ENCODE data around the gene IL1RAPL1.

Gene IL1RAPL1

DNA sequence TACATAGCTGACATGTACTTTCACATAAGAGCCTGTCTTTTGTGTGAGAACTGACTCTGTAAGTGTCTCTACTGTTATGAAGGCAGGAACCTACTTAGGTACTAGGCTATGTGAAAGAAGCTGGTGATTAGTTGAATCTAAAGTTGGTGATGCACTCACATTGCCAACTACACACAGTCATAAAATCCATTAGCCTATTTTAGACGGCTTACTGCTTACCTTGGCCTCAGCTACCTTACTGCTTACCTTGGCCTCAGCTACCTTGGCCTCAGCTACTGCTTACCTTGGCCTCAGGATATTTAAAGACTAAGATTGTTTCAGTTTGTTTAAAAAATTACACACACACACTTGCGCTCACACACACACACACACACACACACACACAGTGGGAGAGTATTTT, 549.7 kb downstream of the IL1RAPL1 start:
- Histone ChIP-seq H3K27me3 (replicated peaks in 2 of 5; ENCODE audit: control insufficient read depth in 4 of 5, insufficient read depth in 5 of 5, low read length in 4 of 5) (no peaks in the 10 kb centered on the region), H3K4me1 (ENCODE audit: control extremely low read depth in 1 of 4, control insufficient read depth in 4 of 4, insufficient read depth in 4 of 4, low read length in 3 of 4) (no peaks in the 10 kb centered on the region), H3K27ac (ENCODE audit: insufficient read depth in 1 of 2, low read depth in 1 of 2, low read length in 2 of 2, poor library complexity in 1 of 2, severe bottlenecking in 2 of 2) (no peak overlapping the region), H3K9me3 (ENCODE audit: control extremely low read depth in 1 of 5, control insufficient read depth in 4 of 5, insufficient read depth in 2 of 5, low read depth in 1 of 5, low read length in 4 of 5) (no peaks in the 10 kb centered on the region), H3K4me3 (ENCODE audit: control insufficient read depth in 1 of 7, extremely low read depth in 1 of 7, insufficient read depth in 4 of 7, low read depth in 2 of 7, low read length in 6 of 7) (no peak overlapping the region), H3K36me3 (ENCODE audit: control insufficient read depth in 4 of 4, insufficient read depth in 4 of 4, low read length in 3 of 4) (no peaks in the 10 kb centered on the region)
- DNase-seq: no peak
- POLR2A ChIA-PET: no interaction called here
- CTCF ChIA-PET: interaction anchor here (0.6 kb wide), 1 partner anchor 68 kb away, joined by 3 read pairs; no protein-coding TSS in a partner anchor
- 100% methylated on average over 1 of the region's 2 CpGs for WGBS (ENCODE audit: insufficient coverage)

DNA sequence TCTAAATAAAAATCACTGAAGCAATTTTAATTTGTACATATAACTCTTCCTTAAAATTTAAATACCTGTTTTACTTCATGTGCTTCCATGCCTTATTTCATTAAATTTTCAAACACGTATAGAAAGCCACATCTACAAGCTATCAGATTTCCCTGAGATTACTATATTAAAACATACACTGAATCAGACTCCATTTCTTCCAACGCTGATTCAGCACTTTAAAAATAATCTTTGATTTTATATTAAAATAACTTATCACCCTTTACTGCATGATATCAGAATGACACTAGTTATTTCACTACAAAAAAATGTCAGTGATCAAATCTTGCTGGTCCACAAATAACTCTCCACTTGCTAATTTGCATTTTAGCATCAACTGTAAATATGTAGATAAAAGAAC, 550.8 kb downstream of the IL1RAPL1 start:
- ChIA-PET CTCF (interaction anchor here (0.6 kb wide), 1 partner anchor 125 kb away, joined by 3 read pairs; no protein-coding TSS in a partner anchor), POLR2A (no interaction called here)
- Histone ChIP-seq H3K27ac (ENCODE audit: insufficient read depth in 1 of 2, low read depth in 1 of 2, low read length in 2 of 2, poor library complexity in 1 of 2, severe bottlenecking in 2 of 2) (no peak overlapping the region), H3K9me3 (ENCODE audit: control extremely low read depth in 1 of 5, control insufficient read depth in 4 of 5, insufficient read depth in 2 of 5, low read depth in 1 of 5, low read length in 4 of 5) (no peaks in the 10 kb centered on the region), H3K36me3 (ENCODE audit: control insufficient read depth in 4 of 4, insufficient read depth in 4 of 4, low read length in 3 of 4) (no peaks in the 10 kb centered on the region), H3K27me3 (replicated peaks in 2 of 5; ENCODE audit: control insufficient read depth in 4 of 5, insufficient read depth in 5 of 5, low read length in 4 of 5) (no peaks in the 10 kb centered on the region), H3K4me3 (ENCODE audit: control insufficient read depth in 1 of 7, extremely low read depth in 1 of 7, insufficient read depth in 4 of 7, low read depth in 2 of 7, low read length in 6 of 7) (no peak overlapping the region), H3K4me1 (ENCODE audit: control extremely low read depth in 1 of 4, control insufficient read depth in 4 of 4, insufficient read depth in 4 of 4, low read length in 3 of 4) (no peaks in the 10 kb centered on the region)
- 86% methylated on average over 1 of the region's 2 CpGs for WGBS (ENCODE audit: insufficient coverage)
- DNase-seq: no peak

DNA sequence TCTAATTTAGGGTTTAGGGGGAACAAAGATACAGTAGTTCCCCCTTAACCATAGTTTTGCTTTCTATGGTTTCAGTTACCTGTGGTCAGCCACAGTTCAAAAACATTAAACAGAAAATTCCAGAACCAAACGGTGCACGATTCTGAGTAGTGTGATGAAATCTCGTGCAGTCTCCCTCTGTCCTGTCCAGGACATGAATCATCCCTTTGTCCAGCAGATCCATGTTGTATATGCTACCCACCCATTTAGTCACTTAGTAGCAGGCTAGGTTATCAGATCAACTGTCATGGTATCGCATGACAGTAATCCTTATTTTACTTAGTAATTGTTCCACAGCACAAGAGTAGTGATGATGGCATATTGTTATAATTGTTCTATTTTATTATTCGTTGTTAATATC, 556.1 kb downstream of the IL1RAPL1 start:
- H3K9me3 ChIP-seq (ENCODE audit: control extremely low read depth in 1 of 5, control insufficient read depth in 4 of 5, insufficient read depth in 2 of 5, low read depth in 1 of 5, low read length in 4 of 5): no peaks in the 10 kb centered on the region
- 87% methylated on average over 3 of the region's 5 CpGs for WGBS (ENCODE audit: insufficient coverage)
- H3K36me3 ChIP-seq (ENCODE audit: control insufficient read depth in 4 of 4, insufficient read depth in 4 of 4, low read length in 3 of 4): no peaks in the 10 kb centered on the region
- H3K27ac ChIP-seq (ENCODE audit: insufficient read depth in 1 of 2, low read depth in 1 of 2, low read length in 2 of 2, poor library complexity in 1 of 2, severe bottlenecking in 2 of 2): no peak overlapping the region
- ChIA-PET CTCF (no interaction called here), POLR2A (no interaction called here)
- no peaks in the 10 kb centered on the region for H3K4me1 ChIP-seq (ENCODE audit: control extremely low read depth in 1 of 4, control insufficient read depth in 4 of 4, insufficient read depth in 4 of 4, low read length in 3 of 4)
- H3K4me3 ChIP-seq (ENCODE audit: control insufficient read depth in 1 of 7, extremely low read depth in 1 of 7, insufficient read depth in 4 of 7, low read depth in 2 of 7, low read length in 6 of 7): no peak overlapping the region
- no peak for DNase-seq
- no peaks in the 10 kb centered on the region for H3K27me3 ChIP-seq (replicated peaks in 2 of 5; ENCODE audit: control insufficient read depth in 4 of 5, insufficient read depth in 5 of 5, low read length in 4 of 5)

DNA sequence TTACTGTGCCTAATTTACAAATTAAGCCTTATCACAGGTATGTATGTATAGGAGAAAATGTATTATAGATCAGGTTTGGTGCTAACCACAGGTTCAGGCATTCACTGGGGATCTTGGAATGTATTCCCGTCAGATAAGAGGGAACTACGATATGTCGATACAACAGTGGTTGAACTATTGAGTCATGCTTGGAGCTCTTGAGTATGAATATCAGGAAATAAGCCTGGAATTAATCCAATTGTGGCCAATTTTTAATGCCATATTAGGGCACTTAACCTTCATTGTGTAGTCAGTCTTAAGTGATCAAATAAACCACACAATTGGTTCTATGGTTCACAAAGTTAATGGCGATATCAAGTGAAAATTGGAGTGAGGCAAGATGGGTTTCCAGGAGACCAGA, 556.5 kb downstream of the IL1RAPL1 start:
- WGBS (ENCODE audit: insufficient coverage): no CpG with 5 or more reads among the region's 4 CpGs
- ChIA-PET POLR2A (no interaction called here), CTCF (no interaction called here)
- Histone ChIP-seq H3K9me3 (ENCODE audit: control extremely low read depth in 1 of 5, control insufficient read depth in 4 of 5, insufficient read depth in 2 of 5, low read depth in 1 of 5, low read length in 4 of 5) (no peaks in the 10 kb centered on the region), H3K4me1 (ENCODE audit: control extremely low read depth in 1 of 4, control insufficient read depth in 4 of 4, insufficient read depth in 4 of 4, low read length in 3 of 4) (no peaks in the 10 kb centered on the region), H3K27me3 (replicated peaks in 2 of 5; ENCODE audit: control insufficient read depth in 4 of 5, insufficient read depth in 5 of 5, low read length in 4 of 5) (no peaks in the 10 kb centered on the region), H3K4me3 (ENCODE audit: control insufficient read depth in 1 of 7, extremely low read depth in 1 of 7, insufficient read depth in 4 of 7, low read depth in 2 of 7, low read length in 6 of 7) (no peak overlapping the region), H3K27ac (ENCODE audit: insufficient read depth in 1 of 2, low read depth in 1 of 2, low read length in 2 of 2, poor library complexity in 1 of 2, severe bottlenecking in 2 of 2) (no peak overlapping the region), H3K36me3 (ENCODE audit: control insufficient read depth in 4 of 4, insufficient read depth in 4 of 4, low read length in 3 of 4) (no peaks in the 10 kb centered on the region)
- no peak for DNase-seq

DNA sequence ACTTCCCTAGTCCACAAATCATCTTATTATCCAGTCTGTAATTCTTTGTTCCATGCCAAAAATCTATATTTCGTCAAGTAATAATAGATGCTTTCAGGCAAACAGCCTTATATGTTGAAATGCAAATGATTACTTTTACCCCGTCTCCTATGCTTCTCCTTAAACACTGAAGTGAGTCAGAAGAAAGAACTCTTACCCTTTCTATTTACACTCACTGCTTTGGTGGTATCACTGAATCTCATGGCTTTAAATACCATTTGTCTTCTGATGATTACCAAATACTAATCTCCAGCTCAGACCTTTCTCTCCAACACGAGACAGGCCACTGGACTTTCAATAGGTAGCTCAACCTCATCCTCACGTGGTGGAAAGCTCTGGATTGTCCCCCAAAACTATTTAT, 558.1 kb downstream of the IL1RAPL1 start:
- no peaks in the 10 kb centered on the region for H3K36me3 ChIP-seq (ENCODE audit: control insufficient read depth in 4 of 4, insufficient read depth in 4 of 4, low read length in 3 of 4)
- 62% methylated on average over 2 of the region's 4 CpGs for WGBS (ENCODE audit: insufficient coverage)
- H3K4me1 ChIP-seq (ENCODE audit: control extremely low read depth in 1 of 4, control insufficient read depth in 4 of 4, insufficient read depth in 4 of 4, low read length in 3 of 4): no peaks in the 10 kb centered on the region
- ChIA-PET CTCF (no interaction called here), POLR2A (no interaction called here)
- DNase-seq: no peak
- H3K4me3 ChIP-seq (ENCODE audit: control insufficient read depth in 1 of 7, extremely low read depth in 1 of 7, insufficient read depth in 4 of 7, low read depth in 2 of 7, low read length in 6 of 7): no peak overlapping the region
- no peak overlapping the region for H3K27ac ChIP-seq (ENCODE audit: insufficient read depth in 1 of 2, low read depth in 1 of 2, low read length in 2 of 2, poor library complexity in 1 of 2, severe bottlenecking in 2 of 2)
- no peaks in the 10 kb centered on the region for H3K27me3 ChIP-seq (replicated peaks in 2 of 5; ENCODE audit: control insufficient read depth in 4 of 5, insufficient read depth in 5 of 5, low read length in 4 of 5)
- no peaks in the 10 kb centered on the region for H3K9me3 ChIP-seq (ENCODE audit: control extremely low read depth in 1 of 5, control insufficient read depth in 4 of 5, insufficient read depth in 2 of 5, low read depth in 1 of 5, low read length in 4 of 5)

DNA sequence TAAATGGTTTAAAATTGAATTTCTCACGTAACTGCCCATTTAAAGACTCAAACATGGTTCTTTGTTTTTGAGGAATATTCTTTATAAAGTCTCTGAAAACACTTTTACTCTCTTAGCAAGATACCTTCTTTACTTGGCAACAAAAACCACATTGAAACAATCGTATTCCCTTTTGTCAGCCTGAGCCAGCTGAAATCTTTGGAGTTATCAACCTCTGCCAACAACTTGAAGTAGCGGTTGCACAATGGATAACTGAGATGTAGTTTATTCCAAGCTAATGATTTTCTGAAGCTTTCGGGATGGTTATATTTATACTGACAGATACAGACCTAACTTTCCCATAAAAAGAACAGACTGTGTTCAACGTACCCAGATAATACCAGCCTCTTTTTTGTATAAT, 561.3 kb downstream of the IL1RAPL1 start:
- ChIA-PET CTCF (no interaction called here), POLR2A (no interaction called here)
- Histone ChIP-seq H3K4me3 (ENCODE audit: control insufficient read depth in 1 of 7, extremely low read depth in 1 of 7, insufficient read depth in 4 of 7, low read depth in 2 of 7, low read length in 6 of 7) (no peak overlapping the region), H3K36me3 (ENCODE audit: control insufficient read depth in 4 of 4, insufficient read depth in 4 of 4, low read length in 3 of 4) (no peaks in the 10 kb centered on the region), H3K27me3 (replicated peaks in 2 of 5; ENCODE audit: control insufficient read depth in 4 of 5, insufficient read depth in 5 of 5, low read length in 4 of 5) (no peaks in the 10 kb centered on the region), H3K9me3 (ENCODE audit: control extremely low read depth in 1 of 5, control insufficient read depth in 4 of 5, insufficient read depth in 2 of 5, low read depth in 1 of 5, low read length in 4 of 5) (no peaks in the 10 kb centered on the region), H3K27ac (ENCODE audit: insufficient read depth in 1 of 2, low read depth in 1 of 2, low read length in 2 of 2, poor library complexity in 1 of 2, severe bottlenecking in 2 of 2) (no peak overlapping the region), H3K4me1 (ENCODE audit: control extremely low read depth in 1 of 4, control insufficient read depth in 4 of 4, insufficient read depth in 4 of 4, low read length in 3 of 4) (no peaks in the 10 kb centered on the region)
- 81% methylated on average over 3 of the region's 5 CpGs for WGBS (ENCODE audit: insufficient coverage)
- DNase-seq: no peak

DNA sequence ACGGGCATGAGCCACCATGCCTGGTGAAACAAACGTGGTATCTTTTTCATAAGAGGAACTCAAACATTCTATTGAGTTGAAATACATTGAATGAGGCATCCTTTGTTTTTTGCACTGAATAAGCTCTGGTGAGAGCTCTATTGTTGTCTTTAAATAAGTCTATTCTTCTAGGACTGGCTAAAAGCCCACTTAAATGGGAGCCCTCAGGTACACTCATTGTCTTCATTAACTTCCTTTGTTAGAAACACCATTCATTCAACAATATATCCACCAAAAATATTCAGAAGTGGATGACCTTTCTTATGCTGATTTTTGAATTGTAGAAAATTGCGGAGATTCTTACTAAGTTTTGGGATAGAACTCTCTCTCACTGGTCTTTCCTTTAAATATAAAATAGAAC, 568.0 kb downstream of the IL1RAPL1 start:
- DNase-seq: no peak
- WGBS (ENCODE audit: insufficient coverage): 86% methylated on average over 1 of the region's 3 CpGs
- POLR2A ChIA-PET: no interaction called here
- no peaks in the 10 kb centered on the region for H3K36me3 ChIP-seq (ENCODE audit: control insufficient read depth in 4 of 4, insufficient read depth in 4 of 4, low read length in 3 of 4)
- no peak overlapping the region for H3K4me3 ChIP-seq (ENCODE audit: control insufficient read depth in 1 of 7, extremely low read depth in 1 of 7, insufficient read depth in 4 of 7, low read depth in 2 of 7, low read length in 6 of 7)
- H3K4me1 ChIP-seq (ENCODE audit: control extremely low read depth in 1 of 4, control insufficient read depth in 4 of 4, insufficient read depth in 4 of 4, low read length in 3 of 4): no peaks in the 10 kb centered on the region
- H3K9me3 ChIP-seq (ENCODE audit: control extremely low read depth in 1 of 5, control insufficient read depth in 4 of 5, insufficient read depth in 2 of 5, low read depth in 1 of 5, low read length in 4 of 5): no peaks in the 10 kb centered on the region
- no peaks in the 10 kb centered on the region for H3K27me3 ChIP-seq (replicated peaks in 2 of 5; ENCODE audit: control insufficient read depth in 4 of 5, insufficient read depth in 5 of 5, low read length in 4 of 5)
- CTCF ChIA-PET: no interaction called here
- H3K27ac ChIP-seq (ENCODE audit: insufficient read depth in 1 of 2, low read depth in 1 of 2, low read length in 2 of 2, poor library complexity in 1 of 2, severe bottlenecking in 2 of 2): no peak overlapping the region
